ENCODE data around the gene SLCO3A1.

Gene SLCO3A1

GRCh38 chr15:92076541-92076940 lies 223.0 kb downstream of the SLCO3A1 start:
- no peak for DNase-seq

- DNase-seq = peak; percentile 64
Measured at GRCh38 chr15:92077353-92078085, 224.0 kb downstream of the SLCO3A1 start.

GRCh38 chr15:92078270-92078669 lies 224.8 kb downstream of the SLCO3A1 start:
- no peak for DNase-seq

- DNase-seq = no peak
Measured at GRCh38 chr15:92079047-92079446, 225.5 kb downstream of the SLCO3A1 start.

GRCh38 chr15:92079647-92080255 lies 226.2 kb downstream of the SLCO3A1 start:
- no peak for DNase-seq

GRCh38 chr15:92082006-92082843 lies 228.7 kb downstream of the SLCO3A1 start:
- DNase-seq = peak; percentile 74

- DNase-seq = no peak
Measured at GRCh38 chr15:92083190-92083589, 229.7 kb downstream of the SLCO3A1 start.

- DNase-seq = no peak
Measured at GRCh38 chr15:92087211-92087610, 233.7 kb downstream of the SLCO3A1 start.

GRCh38 chr15:92091155-92091734 lies 237.7 kb downstream of the SLCO3A1 start:
- DNase-seq = no peak

- DNase-seq = no peak
Measured at GRCh38 chr15:92092289-92093105, 239.0 kb downstream of the SLCO3A1 start.

- DNase-seq = no peak
Measured at GRCh38 chr15:92095693-92096092, 242.2 kb downstream of the SLCO3A1 start.

- DNase-seq = peak; percentile 55
Measured at GRCh38 chr15:92097474-92098178, 244.1 kb downstream of the SLCO3A1 start.

GRCh38 chr15:92098869-92099268 lies 245.4 kb downstream of the SLCO3A1 start:
- no peak for DNase-seq

- DNase-seq = no peak
Measured at GRCh38 chr15:92100301-92100700, 246.8 kb downstream of the SLCO3A1 start.

GRCh38 chr15:92100751-92101150 lies 247.2 kb downstream of the SLCO3A1 start:
- DNase-seq = no peak

- no peak for DNase-seq
Measured at GRCh38 chr15:92101708-92102394, 248.3 kb downstream of the SLCO3A1 start.

- DNase-seq = no peak
Measured at GRCh38 chr15:92102395-92102755, 248.9 kb downstream of the SLCO3A1 start.

- no peak for DNase-seq
Measured at GRCh38 chr15:92104072-92104471, 250.6 kb downstream of the SLCO3A1 start.

- no peak for DNase-seq
Measured at GRCh38 chr15:92105611-92106010, 252.1 kb downstream of the SLCO3A1 start.

- no peak for DNase-seq
Measured at GRCh38 chr15:92107510-92107909, 254.0 kb downstream of the SLCO3A1 start.

- DNase-seq = no peak
Measured at GRCh38 chr15:92109191-92109873, 255.8 kb downstream of the SLCO3A1 start.
